GM21576 (cell line): ENCODE data around the gene DISP3.

Experiments used
- ATAC-seq: cut with Tn5 transposase; IDR thresholded peaks from one replicate; pipeline ENCODE4 v1.9.1; 2021; ENCODE audit warnings: mild to moderate bottlenecking, moderate library complexity; ENCODE audit not compliant: unreplicated experiment

DISP3 gene

DNA sequence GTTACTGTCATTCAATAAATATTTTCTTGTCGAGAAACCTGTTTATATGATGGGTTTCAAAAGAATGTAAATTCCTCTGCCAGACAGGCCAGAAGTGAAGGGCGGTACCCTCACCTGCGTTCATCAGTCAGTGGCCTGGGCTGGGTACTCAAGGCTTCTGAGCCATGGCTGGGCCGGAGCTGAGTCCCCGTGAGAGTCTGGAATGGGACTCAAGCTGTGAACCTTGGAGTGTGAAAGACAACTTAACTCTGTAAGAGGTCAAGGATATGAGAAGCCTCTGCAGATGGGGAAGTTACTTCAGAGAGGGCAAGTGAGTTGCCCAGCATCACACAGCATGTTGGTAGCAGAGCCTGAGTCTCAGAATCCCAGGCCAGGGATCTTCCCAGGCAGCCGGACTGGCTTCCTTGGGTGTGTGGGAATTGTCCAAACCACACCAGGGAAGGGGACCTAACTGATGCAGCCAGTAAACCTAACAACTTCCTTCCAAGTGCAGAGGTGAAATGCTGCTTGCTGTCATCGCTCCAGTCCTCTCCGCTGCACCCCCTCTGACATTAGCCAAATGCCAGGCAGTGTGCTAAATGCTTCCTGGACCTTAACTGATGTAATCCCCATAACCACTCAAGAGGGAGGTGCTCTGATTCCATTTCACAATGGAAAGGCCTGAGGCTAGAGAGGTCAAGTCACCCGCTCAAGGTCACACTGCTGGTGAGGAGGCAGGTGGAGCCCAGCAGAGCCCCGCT lies 4.8 kb downstream of the DISP3 start:
- ATAC-seq = no peak

DNA sequence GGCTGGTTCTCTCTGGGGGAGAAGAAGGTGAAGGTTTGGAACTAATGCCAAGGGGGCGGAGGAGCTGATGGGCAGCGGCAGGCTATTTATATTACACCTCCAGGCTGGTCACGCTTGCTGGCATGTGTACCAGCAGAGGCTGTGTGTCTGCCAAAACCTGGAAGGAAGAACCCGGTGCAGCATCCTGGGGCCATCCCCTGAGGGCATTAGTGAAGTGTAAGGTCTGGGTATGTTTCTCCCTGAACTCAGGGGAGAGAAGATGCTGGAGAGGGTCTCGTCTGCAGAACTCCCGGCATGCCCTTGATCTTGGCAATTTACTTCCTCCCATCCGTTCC lies 5.3 kb downstream of the DISP3 start:
- ATAC-seq = no peak

DNA sequence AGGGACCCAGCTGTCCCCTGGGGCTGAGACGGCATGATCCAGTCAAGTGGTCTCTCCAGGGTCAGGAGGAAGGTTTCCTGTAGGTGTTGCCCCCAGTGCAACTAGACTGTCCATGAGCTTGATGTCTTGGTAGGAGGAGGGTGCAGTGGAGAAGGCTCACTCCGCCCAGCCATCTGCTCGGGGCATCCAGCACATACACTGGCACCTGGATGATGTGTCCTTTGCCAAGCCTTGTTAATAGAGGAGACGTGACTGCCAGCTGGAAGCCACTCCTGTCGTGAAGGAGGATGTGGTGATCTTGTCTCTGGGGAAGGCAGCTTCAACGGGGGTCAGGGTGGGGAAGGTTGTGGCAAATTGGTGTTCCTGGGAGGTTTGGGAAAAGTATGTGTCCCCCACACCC lies 6.2 kb downstream of the DISP3 start:
- no peak for ATAC-seq

DNA sequence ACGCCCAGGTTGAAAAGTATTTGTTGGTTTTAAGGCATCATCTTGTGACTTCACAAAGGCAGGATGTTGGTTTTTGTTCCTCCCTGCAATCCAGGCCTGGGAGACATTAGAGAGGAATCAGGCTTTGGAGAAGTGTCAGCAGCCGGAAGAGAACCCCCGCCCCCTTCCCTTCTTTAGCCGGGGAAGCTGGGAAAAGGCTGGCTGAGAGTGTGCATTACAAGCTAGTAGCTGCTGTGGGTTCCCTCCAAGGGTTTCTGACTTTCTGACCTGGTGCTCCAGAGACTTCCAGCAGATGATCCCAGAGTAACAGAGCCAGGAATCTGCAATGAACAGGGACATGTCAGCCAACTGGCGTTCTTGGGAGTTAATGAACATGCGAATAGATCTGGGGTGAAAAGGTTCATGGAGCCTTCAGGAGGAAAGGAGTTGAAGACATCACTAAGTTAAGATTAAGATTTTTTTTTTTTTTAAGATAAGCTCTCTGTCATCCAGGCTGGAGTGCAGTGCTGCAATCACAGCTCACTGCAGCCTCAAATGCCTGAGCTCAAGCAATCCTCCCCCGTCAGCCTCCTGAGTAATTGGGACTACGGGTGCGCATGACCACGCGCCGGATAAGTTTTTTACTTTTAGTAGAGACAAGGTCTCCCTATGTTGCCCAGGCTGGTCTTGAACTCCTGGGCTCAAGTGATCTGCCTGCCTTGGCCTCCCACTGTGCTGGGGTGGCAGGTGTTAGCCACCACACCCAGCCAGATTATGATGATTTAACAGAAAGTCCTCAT lies 7.5 kb downstream of the DISP3 start:
- ATAC-seq = no peak

DNA sequence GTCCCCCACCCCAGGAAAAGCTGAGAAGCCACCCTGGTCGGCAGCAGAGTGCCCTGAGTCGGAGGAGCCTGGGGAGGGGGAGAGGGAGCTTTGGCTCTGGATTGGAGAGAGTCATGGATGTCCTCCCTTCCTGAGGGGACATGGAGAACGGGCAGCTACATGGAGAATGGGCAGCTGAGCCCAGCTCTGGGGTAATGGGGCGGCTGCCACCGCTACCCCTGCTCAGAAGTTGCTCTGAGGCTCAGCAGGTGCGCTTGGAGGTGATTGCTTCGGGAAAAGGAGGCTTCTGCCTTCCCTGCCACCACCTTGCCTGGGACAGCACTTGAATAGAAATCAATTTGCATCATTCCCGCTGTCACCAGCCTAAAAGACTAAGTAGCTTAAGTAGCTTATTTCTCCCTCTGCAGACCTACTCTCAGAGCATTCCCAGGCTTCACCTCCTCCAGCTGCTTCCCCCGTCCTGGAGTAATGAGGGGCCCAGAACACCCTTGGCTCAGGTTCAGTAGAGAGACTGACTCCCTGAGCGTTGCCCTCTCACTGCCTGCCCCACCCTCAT lies 8.3 kb downstream of the DISP3 start:
- ATAC-seq = no peak

DNA sequence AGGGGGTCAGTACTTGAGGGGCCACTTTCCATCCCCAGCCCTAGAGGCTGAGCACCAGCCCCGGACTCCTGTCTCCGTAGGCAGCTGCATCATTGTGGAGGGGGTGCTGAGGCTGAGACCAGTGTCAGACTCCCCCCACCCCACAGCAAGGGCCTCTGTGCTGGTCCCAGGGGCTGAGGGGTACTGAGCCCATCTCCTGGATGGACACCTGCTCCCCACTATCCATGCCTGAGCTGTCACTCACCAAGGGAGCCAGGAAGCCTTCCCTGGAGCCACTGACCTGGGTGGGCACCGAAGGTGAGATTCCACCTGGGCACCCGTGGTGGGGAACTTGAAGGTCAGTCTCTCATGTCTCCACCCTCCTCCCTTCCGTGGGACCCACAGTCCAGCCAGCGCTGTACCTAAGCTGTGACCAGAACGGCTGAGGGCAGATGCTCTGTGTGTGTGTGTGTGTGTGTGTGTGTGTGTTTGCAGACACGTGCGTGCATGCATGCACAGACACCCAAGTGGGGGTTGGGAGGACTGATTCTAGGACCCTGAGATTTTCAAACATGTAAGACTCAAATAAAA lies 9.3 kb downstream of the DISP3 start:
- ATAC-seq = no peak

DNA sequence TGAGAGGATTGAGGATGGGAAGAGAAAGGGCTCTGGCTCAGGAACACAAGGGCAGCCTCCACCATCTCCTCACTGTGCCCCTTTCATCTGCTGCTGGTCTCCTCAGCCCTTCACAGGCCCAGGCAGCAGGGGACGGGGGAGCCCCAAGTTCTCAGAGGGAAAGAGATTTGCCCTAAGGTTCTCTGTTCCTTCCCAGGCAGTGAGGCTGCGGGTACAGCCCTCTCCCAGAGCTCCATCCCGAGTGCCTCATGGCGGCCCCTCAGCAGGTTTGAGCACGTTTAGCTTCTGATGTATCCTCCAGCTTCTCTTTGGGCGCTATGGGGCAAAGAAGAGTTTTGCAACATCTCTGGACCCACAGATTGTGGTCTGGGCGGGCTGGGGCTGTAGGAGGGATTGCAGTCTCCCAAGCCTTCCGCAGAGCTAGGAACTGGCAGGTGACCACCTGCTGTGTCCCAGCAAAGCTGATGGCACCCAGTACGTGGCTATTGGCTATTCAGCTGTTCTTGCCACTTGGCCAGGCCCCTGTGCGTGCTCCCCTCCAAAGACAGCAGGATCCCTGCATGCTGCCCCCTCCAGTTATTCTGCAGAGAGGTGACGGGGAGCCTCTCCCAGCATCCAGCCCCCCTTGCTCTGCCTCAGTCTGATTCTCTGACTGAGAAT lies 10.1 kb downstream of the DISP3 start:
- ATAC-seq = no peak

DNA sequence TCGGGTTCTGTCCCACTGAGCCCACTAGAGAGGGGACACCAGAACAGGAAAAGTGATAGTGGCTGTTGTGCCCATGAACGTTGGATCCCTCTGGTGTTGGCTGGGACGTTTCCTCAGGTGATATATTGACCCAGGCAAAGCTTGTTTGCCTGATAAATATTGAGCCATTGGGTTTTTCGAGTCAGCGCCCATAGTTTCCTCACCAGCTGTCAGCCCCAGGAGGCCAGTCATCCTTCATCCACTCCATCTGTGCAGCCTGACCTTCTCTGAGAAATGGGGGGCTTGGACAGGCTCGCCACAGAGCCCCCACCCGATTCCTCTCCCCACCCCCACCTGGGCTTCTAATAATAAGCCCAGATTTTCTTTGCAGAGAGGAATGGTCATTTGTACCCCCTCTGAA lies 13.3 kb downstream of the DISP3 start:
- no peak for ATAC-seq

DNA sequence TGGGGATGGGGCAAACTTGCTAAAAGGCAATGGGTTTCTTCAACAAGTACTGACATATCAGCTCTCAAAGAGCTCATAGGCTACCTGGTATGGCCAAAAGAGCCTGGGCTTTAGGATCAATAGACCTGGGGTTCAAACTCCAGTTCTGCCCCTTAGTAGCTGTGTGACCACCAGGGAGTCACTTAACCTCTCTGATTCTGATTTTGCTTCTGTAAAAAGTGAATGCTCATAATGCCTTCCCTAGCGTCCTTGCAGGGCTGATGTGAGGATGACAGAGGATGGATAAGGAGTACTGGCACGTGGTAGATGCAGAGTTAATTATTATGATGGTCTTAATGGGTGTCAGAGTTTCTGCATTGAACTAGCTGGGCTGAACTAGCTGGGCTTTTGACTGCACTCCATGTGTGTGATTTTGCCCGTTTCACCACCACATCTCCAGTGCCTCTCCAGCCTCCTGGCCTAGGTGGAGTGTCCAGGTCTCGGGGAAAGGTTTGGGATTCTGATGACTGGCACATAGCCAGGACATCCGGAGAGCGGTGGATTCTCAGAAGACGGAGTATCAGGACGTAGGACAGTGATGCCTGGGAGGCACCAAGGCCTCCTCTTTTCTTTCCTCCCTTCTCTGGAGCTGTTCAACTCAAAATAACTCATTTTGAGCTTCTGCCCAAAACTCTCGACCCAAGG lies 15.2 kb downstream of the DISP3 start:
- no peak for ATAC-seq

DNA sequence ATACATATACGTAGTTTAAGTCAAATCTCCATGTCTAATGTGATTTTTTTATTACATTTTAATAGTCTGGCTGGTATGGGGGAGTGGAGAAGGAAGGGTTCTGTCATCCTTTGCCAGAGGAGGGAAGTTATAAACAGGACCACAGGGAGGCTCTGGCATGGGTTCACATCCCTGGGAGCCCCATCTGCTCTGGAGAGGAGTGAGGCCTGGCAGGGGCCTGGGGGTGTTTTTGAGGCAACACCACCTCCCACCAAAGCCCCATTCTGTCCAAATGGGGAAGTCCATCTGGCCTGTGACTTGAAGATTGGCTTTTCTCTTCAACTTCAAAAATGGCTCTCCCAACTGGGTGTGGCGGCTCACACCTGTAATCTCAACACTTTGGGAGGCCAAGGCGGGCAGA lies 15.8 kb downstream of the DISP3 start:
- no peak for ATAC-seq

DNA sequence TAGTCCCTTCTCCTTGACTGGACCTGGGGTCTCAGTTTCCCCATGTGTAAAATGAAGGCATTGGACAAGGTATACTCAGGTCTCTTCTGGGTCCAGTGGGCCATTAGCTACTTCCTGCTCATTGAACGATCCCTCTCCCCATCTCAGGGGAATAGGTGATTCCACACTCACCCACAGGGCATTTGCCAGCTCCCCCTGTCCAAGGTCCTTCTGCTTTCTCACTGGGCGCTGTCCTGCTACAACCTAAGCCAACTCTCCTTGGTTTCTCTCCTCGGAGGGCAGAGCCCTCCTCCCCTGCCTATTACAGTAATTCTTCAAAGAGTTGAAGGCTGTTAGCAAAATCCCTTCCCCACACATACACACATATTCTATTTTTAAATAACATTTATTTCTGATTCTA lies 16.6 kb downstream of the DISP3 start:
- ATAC-seq = no peak

DNA sequence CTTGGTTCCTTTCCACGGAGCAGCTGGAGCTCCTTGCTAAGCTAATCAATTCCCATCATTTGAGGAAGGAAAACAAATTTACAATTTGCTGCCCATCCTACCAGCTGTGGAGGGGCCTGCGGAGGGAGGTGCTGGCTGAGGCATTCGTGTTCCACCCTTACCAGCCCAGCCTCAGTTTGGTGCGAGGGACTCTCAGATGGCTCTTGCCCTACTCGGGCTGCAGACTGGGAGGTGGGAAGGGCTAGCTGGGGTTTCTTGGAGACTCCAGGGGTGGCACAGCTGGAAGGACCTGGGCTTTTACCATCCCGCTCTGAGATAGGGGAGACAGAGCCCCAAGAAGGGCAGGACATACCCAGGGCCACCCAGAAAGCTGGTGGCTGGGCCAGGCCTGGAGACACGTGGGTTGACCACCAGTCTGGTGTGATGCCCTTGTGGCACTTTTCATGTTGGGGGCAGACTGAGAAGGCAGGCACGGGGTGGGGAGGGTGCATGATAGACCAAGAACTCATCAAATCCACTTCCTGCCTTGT lies 17.7 kb downstream of the DISP3 start:
- no peak for ATAC-seq

DNA sequence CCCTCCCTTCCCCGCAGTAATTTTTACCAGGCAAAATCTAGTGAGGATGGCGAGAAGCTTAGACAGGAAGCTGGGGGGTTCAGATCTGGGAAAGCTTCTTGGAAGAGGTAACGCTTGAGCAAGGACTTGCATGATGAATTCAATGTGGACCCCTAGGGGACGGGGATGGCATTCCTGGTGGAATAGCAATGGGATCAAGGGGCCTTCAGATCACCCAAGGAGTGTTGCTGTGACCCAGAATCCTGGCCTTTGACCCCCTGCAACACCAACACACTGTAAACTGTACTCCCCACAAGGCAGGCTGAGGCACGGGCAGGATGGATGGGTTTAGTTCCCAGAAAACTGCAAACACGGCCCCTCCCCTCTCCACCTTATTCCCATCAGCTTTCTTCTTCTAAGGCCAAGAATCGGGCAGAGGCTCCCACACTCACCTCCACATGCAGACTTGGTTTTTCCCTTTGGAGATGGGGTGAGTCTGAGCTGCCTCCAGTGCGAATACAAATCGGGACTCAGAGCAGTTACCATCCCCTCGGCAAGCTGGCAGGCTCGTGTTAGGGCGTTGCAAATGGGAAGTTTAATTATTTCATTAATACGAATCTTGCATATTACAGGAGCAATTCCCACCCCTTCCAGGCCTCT lies 20.1 kb downstream of the DISP3 start:
- ATAC-seq = no peak

DNA sequence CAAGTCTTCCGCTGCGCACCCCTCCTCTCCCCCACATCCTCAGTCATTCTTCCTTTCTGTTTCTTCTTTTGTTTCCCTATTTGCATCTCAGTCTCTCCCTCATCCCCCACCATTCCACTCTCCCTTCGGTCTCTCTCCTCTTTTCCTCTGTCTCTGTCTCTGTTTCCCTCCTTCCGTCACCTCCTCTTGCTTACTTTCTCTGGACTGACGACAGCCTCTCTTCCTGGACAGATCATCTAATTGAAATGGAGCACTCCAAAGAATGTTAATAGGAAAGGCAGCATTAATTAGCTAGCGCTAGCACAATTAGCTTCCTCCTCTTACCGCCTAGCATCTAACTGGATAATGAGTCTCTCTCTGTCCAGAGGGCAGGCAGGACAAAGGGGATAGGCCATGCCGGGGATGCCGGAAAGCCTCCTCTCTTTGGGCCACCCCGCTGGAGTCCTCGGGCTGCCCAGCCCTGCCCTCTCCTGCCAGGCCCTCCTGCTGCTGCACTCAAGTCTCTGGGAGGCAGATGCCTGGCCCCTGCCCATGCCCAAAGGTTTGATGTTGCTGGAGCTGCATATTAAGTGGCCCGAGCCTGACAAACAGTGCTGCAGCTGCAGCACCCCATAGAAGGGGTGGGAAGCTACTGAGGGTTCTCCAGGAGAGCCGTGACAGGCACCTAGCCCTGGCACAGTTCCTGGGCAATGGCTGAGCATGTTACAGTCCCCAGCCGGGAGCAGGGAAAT lies 20.8 kb downstream of the DISP3 start:
- ATAC-seq = no peak

DNA sequence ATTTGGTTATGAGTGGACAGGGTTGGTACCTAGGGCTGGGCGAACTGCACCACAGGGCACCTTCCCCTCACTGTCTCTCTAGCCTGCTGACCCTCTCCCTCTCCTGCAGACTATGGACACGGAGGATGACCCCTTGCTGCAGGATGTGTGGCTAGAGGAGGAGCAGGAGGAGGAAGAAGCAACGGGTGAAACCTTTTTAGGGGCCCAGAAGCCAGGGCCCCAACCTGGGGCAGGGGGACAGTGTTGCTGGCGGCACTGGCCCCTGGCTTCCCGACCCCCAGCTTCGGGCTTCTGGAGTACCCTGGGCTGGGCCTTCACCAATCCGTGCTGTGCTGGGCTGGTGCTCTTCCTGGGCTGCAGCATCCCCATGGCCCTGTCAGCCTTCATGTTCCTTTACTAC lies 21.9 kb downstream of the DISP3 start:
- no peak for ATAC-seq

DNA sequence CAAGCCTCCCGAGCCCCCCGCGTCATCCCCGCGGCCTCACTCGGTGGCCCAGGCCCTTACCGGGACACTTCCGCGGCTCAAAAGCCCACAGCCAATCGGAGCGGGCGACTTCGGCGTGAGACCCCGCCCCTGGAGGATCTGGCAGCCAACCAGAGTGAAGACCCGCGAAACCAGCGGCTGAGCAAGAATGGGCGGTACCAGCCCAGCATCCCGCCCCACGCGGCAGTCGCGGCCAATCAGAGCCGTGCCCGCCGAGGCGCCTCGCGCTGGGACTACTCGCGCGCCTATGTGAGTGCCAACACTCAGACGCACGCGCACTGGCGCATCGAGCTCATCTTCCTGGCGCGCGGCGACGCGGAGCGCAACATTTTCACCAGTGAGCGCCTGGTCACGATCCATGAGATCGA lies 22.5 kb downstream of the DISP3 start:
- no peak for ATAC-seq

DNA sequence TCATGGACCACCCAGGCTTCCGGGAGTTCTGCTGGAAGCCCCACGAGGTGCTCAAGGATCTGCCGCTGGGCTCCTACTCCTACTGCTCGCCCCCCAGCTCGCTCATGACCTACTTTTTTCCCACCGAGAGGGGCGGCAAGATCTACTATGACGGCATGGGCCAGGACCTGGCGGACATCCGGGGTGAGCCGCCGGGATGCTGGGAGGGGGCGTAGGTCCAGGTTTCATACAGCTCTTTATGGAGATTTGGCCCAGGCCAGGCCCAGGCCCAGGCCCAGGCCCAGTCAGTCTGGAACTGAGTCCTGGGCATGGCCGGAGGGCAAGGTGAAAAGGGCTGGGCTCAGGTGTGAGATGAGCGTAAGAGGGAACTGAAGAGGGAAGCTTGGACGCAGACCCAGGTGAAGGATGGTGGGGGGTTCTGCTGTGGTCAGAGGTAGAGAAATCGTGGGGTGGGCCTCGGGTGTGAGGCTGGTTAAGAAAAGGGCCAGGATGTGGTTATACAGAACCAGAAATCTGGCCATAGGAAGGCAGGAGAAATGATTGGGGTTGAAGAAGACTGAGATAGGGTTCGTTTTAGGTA lies 23.0 kb downstream of the DISP3 start:
- ATAC-seq = no peak

DNA sequence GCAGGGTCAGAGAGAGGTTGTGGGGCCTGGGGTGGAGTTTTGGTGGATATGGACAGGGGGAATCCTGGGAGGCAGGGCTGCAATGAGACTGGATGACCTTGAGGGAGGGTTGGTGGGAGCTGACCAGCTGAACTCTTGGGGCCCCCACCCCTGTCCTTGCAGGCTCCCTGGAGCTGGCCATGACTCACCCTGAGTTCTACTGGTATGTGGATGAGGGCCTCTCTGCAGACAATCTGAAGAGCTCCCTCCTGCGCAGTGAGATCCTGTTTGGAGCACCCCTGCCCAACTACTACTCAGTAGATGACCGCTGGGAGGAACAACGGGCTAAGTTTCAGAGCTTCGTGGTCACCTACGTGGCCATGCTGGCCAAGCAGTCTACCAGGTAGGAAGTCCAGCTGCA lies 23.6 kb downstream of the DISP3 start:
- no peak for ATAC-seq

DNA sequence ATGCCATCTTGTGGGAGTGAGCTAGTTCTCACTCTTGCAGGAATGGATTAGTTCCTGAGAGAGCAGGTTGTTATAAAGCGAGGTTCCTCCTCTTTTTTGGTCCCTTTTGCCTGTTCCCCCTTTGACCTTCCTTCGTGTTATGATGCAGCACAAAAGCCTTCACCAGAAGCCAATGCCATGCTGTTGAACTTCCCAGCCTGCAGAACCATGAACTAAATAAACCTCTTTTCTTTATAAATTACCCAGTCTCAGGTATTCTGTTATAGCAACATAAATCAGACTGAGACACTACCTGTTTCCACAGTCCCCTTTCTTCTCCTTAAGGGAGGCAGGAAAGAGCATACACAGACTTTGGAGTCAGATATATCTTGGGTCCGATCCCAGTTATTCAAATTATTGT lies 25.6 kb downstream of the DISP3 start:
- ATAC-seq = no peak
